Prostate gland (tissue), 2 donors: ENCODE results near the gene SCN1B. TPM values are rescaled to one million over a fixed set of nuclear protein-coding genes. Genes with fewer than 3 reads are reported as not detected.

Experiments
- DNase-seq: peaks from one replicate; pipeline ENCODE4 v3.0.0-alpha.2; 2019; ENCODE audit warnings: low spot score
- H3K27ac ChIP-seq, 2 donors: fragments of 200-600 bp; sonication (generic); 2 replicates each; pipeline ENCODE4 v1.5.1; 2017 to 2019
- H3K27me3 ChIP-seq: fragments of 200-600 bp; sonication (generic); replicated peaks from 2 replicates; pipeline ENCODE4 v1.5.1; 2019; ENCODE audit not compliant: insufficient read depth
- H3K36me3 ChIP-seq, 2 donors: fragments of 200-600 bp; sonication (generic); 1 replicate in 1 of 2; 2 replicates in 1 of 2; pipeline versions ENCODE4 v1.5.1 to v1.8.1; 2017 to 2019
- H3K4me1 ChIP-seq: fragments of 200-600 bp; sonication (generic); replicated peaks from 2 replicates; pipeline ENCODE4 v1.5.1; 2019
- H3K4me3 ChIP-seq, 2 donors: fragments of 200-600 bp; sonication (generic); 2 replicates each; pipeline ENCODE4 v1.5.1; 2017 to 2019
- H3K9me3 ChIP-seq: fragments of 200-600 bp; sonication (generic); 2 replicates; pipeline ENCODE4 v1.5.1; 2017
- POLR2A ChIP-seq: fragments of 450-650 bp; IDR thresholded peaks from one replicate; pipeline ENCODE4 v1.6.1; 2016; ENCODE audit warnings: antibody characterized with exemption, mild to moderate bottlenecking
- POLR2AphosphoS5 ChIP-seq: sonication (generic); formaldehyde crosslinking; IDR thresholded peaks from one replicate; pipeline ENCODE4 v1.6.1; 2017; ENCODE audit warnings: antibody characterized with exemption
- WGBS: methylation state at CpG from one replicate; pipeline ENCODE4 v1.1.5; 2018; 5-methylcytosine and 5-hydroxymethylcytosine counted together
- intact Hi-C: fragments of 100-400 bp; cut with DNase I; formaldehyde crosslinking; loops from one replicate; pipeline ENCODE4 v1.14.2; 2022
- total RNA-seq, 2 donors: library from RNA; depleted of rRNA; stranded (reverse); fragments of >200 nt; gene quantifications; one replicate each; pipeline ENCODE4 v1.1.0, GENCODE V29; 2016
- TF ChIP-seq, protein P1 (sequence below), 4 experiments: fragments of 200-600 bp in 2 of 4; fragments of 450-650 bp in 2 of 4; sonication (generic) in 2 of 4; IDR thresholded peaks; 1 replicate in 3 of 4; 2 replicates in 1 of 4; pipeline ENCODE4 v1.5.1; 2016 to 2019; ENCODE audit warnings: antibody characterized with exemption in 4 of 4, mild to moderate bottlenecking in 2 of 4, moderate library complexity in 2 of 4

SCN1B gene
- total RNA-seq, 2 donors from 2014 or later = 9.7 to 10.6 TPM

DNA sequence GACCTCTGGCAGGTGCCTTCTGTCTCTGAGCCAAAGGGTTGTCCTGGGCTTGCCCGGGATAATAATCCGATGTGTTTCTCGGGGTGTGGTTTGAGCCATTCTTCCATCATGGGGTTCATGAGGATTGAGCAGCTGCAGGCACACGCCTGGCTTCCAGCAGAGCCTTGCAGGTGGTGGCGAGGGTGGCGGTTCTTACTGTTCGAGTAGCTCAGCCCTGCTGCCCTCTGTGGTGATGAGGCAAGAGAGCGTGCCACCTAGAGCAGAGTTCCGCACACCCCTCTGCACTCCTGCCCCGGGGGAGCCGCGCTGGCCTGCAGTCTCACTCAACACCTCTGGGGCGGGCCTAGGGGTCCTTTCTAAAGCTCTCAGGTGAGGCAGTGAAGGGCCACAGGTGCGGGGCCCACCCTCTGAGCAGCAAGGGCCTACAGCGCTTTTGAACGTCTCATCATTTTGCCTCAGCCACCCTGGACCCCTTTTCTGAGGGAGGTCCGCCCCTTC, 3.8 kb downstream of the SCN1B start:
- TF ChIP-seq POLR2A (no peak), POLR2AphosphoS5 (no peak)
- TF ChIP-seq, protein P1, sequence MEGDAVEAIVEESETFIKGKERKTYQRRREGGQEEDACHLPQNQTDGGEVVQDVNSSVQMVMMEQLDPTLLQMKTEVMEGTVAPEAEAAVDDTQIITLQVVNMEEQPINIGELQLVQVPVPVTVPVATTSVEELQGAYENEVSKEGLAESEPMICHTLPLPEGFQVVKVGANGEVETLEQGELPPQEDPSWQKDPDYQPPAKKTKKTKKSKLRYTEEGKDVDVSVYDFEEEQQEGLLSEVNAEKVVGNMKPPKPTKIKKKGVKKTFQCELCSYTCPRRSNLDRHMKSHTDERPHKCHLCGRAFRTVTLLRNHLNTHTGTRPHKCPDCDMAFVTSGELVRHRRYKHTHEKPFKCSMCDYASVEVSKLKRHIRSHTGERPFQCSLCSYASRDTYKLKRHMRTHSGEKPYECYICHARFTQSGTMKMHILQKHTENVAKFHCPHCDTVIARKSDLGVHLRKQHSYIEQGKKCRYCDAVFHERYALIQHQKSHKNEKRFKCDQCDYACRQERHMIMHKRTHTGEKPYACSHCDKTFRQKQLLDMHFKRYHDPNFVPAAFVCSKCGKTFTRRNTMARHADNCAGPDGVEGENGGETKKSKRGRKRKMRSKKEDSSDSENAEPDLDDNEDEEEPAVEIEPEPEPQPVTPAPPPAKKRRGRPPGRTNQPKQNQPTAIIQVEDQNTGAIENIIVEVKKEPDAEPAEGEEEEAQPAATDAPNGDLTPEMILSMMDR (IDR thresholded peaks at IDR 0.05) = no peak
- intact Hi-C loops = no loop called here

DNA sequence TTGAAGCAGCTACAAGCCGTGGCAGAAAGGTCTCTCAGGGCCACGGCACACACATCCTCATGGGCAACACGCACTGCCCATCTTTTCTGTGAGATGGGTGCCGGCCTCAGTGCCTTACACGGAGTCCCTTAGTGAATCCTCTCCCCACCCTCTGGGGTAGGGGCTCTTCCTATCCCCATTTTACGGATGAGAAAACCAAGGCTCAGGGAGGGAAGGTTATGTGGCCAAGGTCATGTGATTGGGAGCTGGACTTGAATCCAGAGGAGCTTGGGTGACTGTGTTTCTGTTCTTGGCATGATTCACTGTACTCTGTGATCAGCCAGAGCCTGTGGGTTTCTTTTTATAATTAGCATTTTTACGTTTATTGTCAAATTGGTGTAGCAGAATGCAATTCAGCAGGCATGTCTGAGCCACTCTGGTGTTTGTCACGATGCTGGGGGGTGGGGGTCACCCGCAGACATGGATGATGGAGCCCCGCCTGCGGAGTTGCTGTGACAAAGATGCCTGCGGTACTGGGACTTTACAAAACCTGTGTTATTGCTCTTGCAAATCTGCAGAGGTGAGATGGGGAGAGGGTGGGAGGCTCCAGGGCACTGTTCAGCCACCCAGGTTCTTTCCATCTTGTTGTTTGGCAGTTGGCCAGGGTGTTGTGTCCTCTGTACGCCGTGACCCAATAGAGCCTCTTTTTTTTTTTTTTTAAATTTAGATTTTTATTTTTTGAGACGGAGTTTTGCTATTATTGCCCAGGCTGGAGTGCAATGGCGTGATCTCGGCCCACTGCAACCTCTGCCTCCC, 4.5 kb downstream of the SCN1B start:
- no peak overlapping the region for H3K27ac ChIP-seq
- H3K9me3 ChIP-seq = no peaks in the 10 kb centered on the region
- DNase-seq = no peak
- intact Hi-C loops = no loop called here
- H3K27me3 ChIP-seq = no peaks in the 10 kb centered on the region
- H3K4me3 ChIP-seq = no peak overlapping the region
- H3K4me1 ChIP-seq = no peaks in the 10 kb centered on the region
- no peaks in the 10 kb centered on the region for H3K36me3 ChIP-seq
- TF ChIP-seq POLR2AphosphoS5 (no peak), POLR2A (no peak)
- TF ChIP-seq, protein P1 (IDR thresholded peaks at IDR 0.05) = no peak
- 81% methylated on average over 17 of the region's 17 CpGs for WGBS

More for the DNA sequence above, 3.8 kb downstream of the SCN1B start:
- no peaks in the 10 kb centered on the region for H3K27me3 ChIP-seq
- no peaks in the 10 kb centered on the region for H3K36me3 ChIP-seq
- H3K4me3 ChIP-seq = no peak overlapping the region
- no peak for DNase-seq
- H3K4me1 ChIP-seq = no peaks in the 10 kb centered on the region
- 94% methylated on average over 17 of the region's 17 CpGs for WGBS
- H3K27ac ChIP-seq = no peak overlapping the region
- no peaks in the 10 kb centered on the region for H3K9me3 ChIP-seq

DNA sequence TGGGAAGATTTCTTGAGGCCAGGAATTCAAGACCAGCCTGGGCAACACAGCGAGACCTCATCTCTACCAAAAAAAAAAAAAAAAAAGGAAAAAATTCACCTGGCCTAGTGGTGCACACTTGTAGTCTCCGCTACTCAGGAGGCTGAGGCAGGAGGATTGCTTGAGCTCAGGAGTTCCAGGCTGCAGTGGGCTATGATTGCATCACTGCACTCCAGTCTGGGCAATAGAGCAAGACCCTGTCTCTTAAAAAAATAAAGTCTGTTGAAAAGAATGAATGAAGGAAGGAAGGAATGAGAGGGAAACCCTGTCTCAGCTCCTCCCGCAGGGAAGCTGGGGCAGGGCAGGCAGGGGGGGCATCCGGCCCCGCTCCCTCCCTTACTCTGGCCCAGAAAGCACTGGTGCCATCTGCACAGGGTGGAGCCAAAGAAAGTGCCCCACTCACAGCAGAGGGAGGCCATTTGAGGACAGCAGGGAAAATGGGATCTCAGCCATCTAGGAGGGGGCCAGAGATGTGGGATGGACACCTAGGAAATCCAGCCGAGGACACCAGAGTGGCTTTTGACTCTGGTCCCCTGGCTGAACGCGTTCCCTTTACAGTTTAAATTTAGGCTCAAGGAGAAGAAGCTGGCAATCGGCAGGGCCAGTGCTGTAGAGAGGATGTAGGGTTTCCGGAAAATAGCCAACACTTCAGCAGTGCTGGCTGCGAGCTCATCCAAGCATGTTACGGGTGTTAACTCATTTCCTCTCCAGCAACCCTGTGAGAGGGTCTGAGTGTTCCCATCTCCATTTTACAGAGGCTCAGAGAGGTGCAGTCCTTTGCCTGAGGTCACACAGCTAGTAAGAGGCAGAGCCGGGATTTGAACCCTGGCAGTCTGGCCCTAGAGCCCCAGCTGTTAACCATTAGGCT, 7.7 kb downstream of the SCN1B start:
- H3K27me3 ChIP-seq = no peaks in the 10 kb centered on the region
- no peaks in the 10 kb centered on the region for H3K36me3 ChIP-seq
- H3K4me3 ChIP-seq = no peak overlapping the region
- H3K4me1 ChIP-seq = no peaks in the 10 kb centered on the region
- H3K9me3 ChIP-seq = no peaks in the 10 kb centered on the region
- intact Hi-C loops = no loop called here
- DNase-seq = no peak
- no peak overlapping the region for H3K27ac ChIP-seq
- 63% methylated on average over 13 of the region's 13 CpGs for WGBS
- TF ChIP-seq, protein P1 (IDR thresholded peaks at IDR 0.05) = no peak
- TF ChIP-seq POLR2AphosphoS5 (no peak), POLR2A (no peak)

DNA sequence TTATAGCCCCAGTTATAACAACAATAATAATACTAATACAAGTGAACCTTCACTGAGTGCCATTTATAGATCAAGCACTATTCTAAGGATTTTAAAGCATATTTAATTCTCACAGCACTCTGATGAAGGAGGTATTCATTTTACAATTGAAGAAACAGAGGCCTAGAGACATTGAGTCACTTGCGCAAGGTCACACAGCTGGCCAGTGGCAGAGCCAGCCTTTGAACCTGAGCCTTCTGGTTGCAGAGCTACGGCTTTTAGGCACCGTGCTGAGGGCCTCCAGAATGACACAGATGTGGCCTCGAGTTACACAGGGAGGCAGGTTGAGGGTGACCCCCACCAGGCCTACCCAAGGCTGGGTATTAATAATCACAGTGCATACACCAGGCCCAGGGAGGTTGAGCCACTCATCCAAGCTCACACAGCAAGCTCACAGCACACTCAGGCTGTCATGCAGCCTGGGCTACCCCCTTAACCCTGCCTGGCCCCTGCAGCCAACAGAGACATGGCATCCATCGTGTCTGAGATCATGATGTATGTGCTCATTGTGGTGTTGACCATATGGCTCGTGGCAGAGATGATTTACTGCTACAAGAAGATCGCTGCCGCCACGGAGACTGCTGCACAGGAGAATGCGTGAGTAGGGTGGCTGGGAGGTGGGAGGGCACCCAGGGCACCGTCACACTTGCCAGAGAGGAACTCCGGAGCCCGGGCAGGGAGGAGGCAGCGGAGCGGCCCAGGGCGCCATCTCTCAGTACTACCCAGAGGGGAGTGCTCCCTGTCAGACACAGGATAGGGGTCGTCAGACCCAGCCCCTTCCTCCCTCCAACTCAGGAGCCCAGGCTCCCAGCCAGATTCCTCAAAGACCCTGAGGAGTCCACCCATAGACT, 8.6 kb downstream of the SCN1B start:
- no peaks in the 10 kb centered on the region for H3K27me3 ChIP-seq
- 55% methylated on average over 17 of the region's 17 CpGs for WGBS
- no peak overlapping the region for H3K27ac ChIP-seq
- H3K4me3 ChIP-seq = no peak overlapping the region
- no peak for TF ChIP-seq POLR2A
- TF ChIP-seq, protein P1 (IDR thresholded peaks at IDR 0.05) = no peak
- DNase-seq = no peak
- H3K36me3 ChIP-seq = no peaks in the 10 kb centered on the region
- H3K9me3 ChIP-seq = no peaks in the 10 kb centered on the region
- no peaks in the 10 kb centered on the region for H3K4me1 ChIP-seq
- intact Hi-C loops = no loop called here
